Lung (tissue), 12 donors: ENCODE measurements around the gene IRX4. TPM values are rescaled to one million over a fixed set of nuclear protein-coding genes. Genes with fewer than 3 reads are reported as not detected.

Source experiments
- ATAC-seq: fragments of 200-7000 bp; cut with Tn5 transposase; one replicate; pipeline ENCODE4 v1.9.1; 2020; ENCODE audit warnings: moderate number of reproducible peaks; ENCODE audit not compliant: insufficient read depth, low FRiP score
- DNase-seq, 3 donors: peaks; one replicate each; pipeline ENCODE4 v3.0.0-alpha.2; 2013 to 2017
- H3K27ac ChIP-seq, 2 donors: one replicate each; pipeline ENCODE4 v1.5.1; 2013; ENCODE audit warnings: mild to moderate bottlenecking in 2 of 2, moderate library complexity in 2 of 2, control low read depth in 1 of 2, inconsistent platforms in 1 of 2, low read depth in 1 of 2, low read length in 1 of 2
- H3K27me3 ChIP-seq, 3 donors: one replicate each; pipeline ENCODE4 v1.5.1; 2013; ENCODE audit warnings: low read length in 2 of 3; ENCODE audit not compliant: control insufficient read depth in 3 of 3, insufficient read depth in 3 of 3
- H3K36me3 ChIP-seq, 4 donors: one replicate each; pipeline ENCODE4 v1.5.1; 2013; ENCODE audit warnings: low read length in 4 of 4, mild to moderate bottlenecking in 1 of 4, moderate library complexity in 1 of 4; ENCODE audit not compliant: control insufficient read depth in 4 of 4, insufficient read depth in 4 of 4
- H3K4me1 ChIP-seq, 5 donors: one replicate each; pipeline ENCODE4 v1.5.1; 2013; ENCODE audit warnings: low read length in 5 of 5, mild to moderate bottlenecking in 2 of 5, moderate library complexity in 1 of 5; ENCODE audit not compliant: control insufficient read depth in 5 of 5, insufficient read depth in 5 of 5
- H3K4me3 ChIP-seq: one replicate; pipeline ENCODE4 v1.5.1; 2013; ENCODE audit warnings: mild to moderate bottlenecking, control low read depth, moderate library complexity
- H3K9ac ChIP-seq, 2 donors: one replicate each; pipeline ENCODE4 v1.5.1; 2013; ENCODE audit warnings: low read length in 2 of 2, control low read depth in 1 of 2; ENCODE audit not compliant: insufficient read depth in 1 of 2
- H3K9me3 ChIP-seq, 4 donors: one replicate each; pipeline ENCODE4 v1.5.1; 2013; ENCODE audit warnings: low read length in 3 of 4, mild to moderate bottlenecking in 1 of 4, moderate library complexity in 1 of 4; ENCODE audit not compliant: control insufficient read depth in 4 of 4, insufficient read depth in 3 of 4
- WGBS, 2 donors: extraction: QIAGEN DNeasy Blood & Tissue Kit; methylation state at CpG; one replicate each; pipeline ENCODE4 v1.1.7; 2013; 5-methylcytosine and 5-hydroxymethylcytosine counted together
- polyA plus RNA-seq, 2 donors: library from polyadenylated mRNA; stranded (reverse); fragments of 200-250 nt; gene quantifications; one replicate each; pipeline ENCODE4 v1.2.1, GENCODE V29; 2013
- total RNA-seq, 2 donors: library from RNA; depleted of rRNA in 1 of 2; stranded (reverse); fragments of >200 nt in 1 of 2; gene quantifications; one replicate each; pipeline ENCODE4 v1.2.1, GENCODE V29; 2014 to 2021
- TF ChIP-seq, protein P1 (sequence below): IDR thresholded peaks from 2 replicates; pipeline ENCODE4 v1.5.1; 2012; ENCODE audit warnings: mild to moderate bottlenecking; ENCODE audit errors: control extremely low read depth, extremely low read depth
- donor health status: control.
- donor health status: control.
- donor health status: Bipolar disorder and iron deficiency.
- donor health status: healthy.
- donor health status: DM: yes; HTN: yes; CAD: no.

Gene IRX4
- total and polyA plus RNA-seq, 4 donors = 0.02 TPM; not detected in 3

DNA sequence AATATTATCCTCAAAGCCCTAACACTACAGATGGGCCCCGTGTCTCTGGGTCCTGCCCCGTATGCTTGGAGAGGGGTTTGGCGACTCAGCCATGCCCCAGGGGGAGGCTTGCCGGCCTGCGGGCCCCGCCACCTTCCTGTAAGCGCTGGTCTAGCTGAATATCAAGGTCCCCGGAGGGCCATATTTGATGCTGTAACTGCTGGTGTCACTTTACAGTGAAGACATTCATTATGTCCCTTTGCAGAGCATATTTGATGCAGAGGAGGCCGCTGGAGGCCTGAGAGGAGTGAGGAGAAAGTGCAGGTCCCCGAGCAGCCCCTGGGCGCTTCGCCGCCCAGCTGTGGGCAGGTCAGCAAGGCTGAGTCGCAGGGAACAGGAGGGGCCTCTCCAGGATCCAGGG, 16.8 kb downstream of the IRX4 start:
- H3K9me3 ChIP-seq = peaks cover 0 to 13% (median 0%) of the 10 kb centered on the region in 4 donors
- WGBS, 2 donors = 70 to 77% methylated on average over 14 of the region's 14 CpGs
- H3K9ac ChIP-seq = no peak overlapping the region
- H3K27me3 ChIP-seq = peaks cover 0 to 76% (median 44%) of the 10 kb centered on the region in 3 donors
- H3K36me3 ChIP-seq = no peaks in the 10 kb centered on the region
- TF ChIP-seq, protein P1, sequence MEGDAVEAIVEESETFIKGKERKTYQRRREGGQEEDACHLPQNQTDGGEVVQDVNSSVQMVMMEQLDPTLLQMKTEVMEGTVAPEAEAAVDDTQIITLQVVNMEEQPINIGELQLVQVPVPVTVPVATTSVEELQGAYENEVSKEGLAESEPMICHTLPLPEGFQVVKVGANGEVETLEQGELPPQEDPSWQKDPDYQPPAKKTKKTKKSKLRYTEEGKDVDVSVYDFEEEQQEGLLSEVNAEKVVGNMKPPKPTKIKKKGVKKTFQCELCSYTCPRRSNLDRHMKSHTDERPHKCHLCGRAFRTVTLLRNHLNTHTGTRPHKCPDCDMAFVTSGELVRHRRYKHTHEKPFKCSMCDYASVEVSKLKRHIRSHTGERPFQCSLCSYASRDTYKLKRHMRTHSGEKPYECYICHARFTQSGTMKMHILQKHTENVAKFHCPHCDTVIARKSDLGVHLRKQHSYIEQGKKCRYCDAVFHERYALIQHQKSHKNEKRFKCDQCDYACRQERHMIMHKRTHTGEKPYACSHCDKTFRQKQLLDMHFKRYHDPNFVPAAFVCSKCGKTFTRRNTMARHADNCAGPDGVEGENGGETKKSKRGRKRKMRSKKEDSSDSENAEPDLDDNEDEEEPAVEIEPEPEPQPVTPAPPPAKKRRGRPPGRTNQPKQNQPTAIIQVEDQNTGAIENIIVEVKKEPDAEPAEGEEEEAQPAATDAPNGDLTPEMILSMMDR = no peak
- peaks cover 0 to 6% (median 0%) of the 10 kb centered on the region in 5 donors for H3K4me1 ChIP-seq
- ATAC-seq = no peak
- no peak overlapping the region for H3K27ac ChIP-seq
- H3K4me3 ChIP-seq = no peak overlapping the region
- DNase-seq = no peak

DNA sequence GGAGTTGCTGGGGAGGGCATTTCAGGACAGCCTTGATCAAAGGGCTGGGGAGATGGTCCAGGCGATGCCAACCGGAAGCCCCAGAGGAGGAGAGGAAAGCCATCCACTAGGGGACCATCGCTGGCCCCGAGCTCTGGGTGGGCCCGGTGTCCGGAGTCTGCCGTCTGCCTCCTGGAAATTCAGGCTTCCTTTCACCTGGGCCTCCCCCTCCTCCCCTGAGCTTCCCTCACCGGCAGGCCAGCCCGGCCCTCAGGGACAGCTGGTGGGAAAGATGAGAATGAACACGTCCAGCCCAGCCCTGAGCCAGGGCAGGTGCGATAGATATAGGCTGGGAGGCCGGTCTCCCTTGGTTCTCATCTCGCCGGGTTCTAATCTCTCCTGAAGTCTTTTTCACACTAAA, 17.2 kb downstream of the IRX4 start:
- H3K36me3 ChIP-seq = no peaks in the 10 kb centered on the region
- TF ChIP-seq, protein P1 = no peak
- no peak for ATAC-seq
- H3K27me3 ChIP-seq = peaks cover 0 to 75% (median 40%) of the 10 kb centered on the region in 3 donors
- H3K4me3 ChIP-seq = no peak overlapping the region
- H3K9ac ChIP-seq = no peak overlapping the region
- 67 to 78% methylated on average over 14 of the region's 14 CpGs for WGBS, 2 donors
- peaks cover 0 to 6% (median 0%) of the 10 kb centered on the region in 5 donors for H3K4me1 ChIP-seq
- no peak for DNase-seq
- no peak overlapping the region for H3K27ac ChIP-seq
- peaks cover 0 to 10% (median 0%) of the 10 kb centered on the region in 4 donors for H3K9me3 ChIP-seq

- ATAC-seq (no peak), DNase-seq (no peak)
- H3K27me3 ChIP-seq = peaks cover 0 to 75% (median 35%) of the 10 kb centered on the region in 3 donors
- no peak overlapping the region for H3K9ac ChIP-seq
- H3K4me1 ChIP-seq = peaks cover 0 to 4% (median 0%) of the 10 kb centered on the region in 5 donors
- 74 to 87% methylated on average over 16 of the region's 16 CpGs for WGBS, 2 donors
- H3K4me3 ChIP-seq = no peak overlapping the region
- H3K36me3 ChIP-seq = no peaks in the 10 kb centered on the region
- peaks cover 0 to 6% (median 0%) of the 10 kb centered on the region in 4 donors for H3K9me3 ChIP-seq
- TF ChIP-seq, protein P1 = no peak
- H3K27ac ChIP-seq = no peak overlapping the region
Observed at GRCh38 chr5:1864896-1865440, 17.8 kb downstream of the IRX4 start.

DNA sequence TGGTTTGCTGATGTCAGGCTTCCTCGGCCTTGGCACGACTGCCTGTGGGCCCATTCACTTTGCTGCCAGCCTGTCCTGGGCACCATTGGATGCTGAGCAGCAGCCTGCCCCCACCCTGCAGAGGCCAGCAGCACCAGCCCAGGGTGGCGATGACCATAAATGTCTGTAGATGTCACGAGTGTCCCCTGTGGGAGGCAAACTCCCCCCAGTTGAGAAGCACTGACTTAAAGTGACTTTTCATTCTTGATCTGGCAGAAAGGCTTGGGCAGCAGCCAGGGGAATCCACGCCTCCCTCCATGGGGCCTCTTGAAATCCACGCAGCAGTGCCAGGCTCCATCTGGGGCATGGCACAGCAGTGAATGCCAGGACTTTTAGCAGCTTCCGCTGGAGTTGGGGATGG, 21.8 kb downstream of the IRX4 start:
- Histone ChIP-seq H3K9ac (no peak overlapping the region), H3K27ac (no peak overlapping the region), H3K27me3 (peaks cover 0 to 55% (median 8%) of the 10 kb centered on the region in 3 donors), H3K9me3 (peaks cover 0 to 4% (median 0%) of the 10 kb centered on the region in 4 donors), H3K4me3 (no peak overlapping the region), H3K4me1 (no peaks in the 10 kb centered on the region), H3K36me3 (no peaks in the 10 kb centered on the region)
- DNase-seq (no peak), ATAC-seq (no peak)
- TF ChIP-seq, protein P1 = no peak
- 72 to 83% methylated on average over 7 of the region's 7 CpGs for WGBS, 2 donors
